ENCODE data around the gene POLR2H.

DNA sequence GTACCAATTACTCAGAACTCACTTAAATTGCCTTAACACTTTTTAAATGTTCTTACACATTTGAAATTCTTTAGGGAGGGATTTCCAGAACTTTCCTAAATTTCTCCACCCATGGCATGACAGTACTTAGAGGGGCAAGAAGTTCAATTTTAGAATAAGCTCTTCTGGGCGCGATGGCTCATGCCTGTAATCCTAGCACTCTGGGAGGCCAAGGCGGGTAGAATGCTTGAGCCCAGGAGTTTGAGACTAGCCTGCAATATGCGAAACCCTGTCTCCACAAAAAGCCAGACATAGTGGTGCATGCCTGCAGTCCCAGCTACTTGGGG is 13.5 kb upstream of the POLR2H start:
- TF ChIP-seq, protein P1, sequence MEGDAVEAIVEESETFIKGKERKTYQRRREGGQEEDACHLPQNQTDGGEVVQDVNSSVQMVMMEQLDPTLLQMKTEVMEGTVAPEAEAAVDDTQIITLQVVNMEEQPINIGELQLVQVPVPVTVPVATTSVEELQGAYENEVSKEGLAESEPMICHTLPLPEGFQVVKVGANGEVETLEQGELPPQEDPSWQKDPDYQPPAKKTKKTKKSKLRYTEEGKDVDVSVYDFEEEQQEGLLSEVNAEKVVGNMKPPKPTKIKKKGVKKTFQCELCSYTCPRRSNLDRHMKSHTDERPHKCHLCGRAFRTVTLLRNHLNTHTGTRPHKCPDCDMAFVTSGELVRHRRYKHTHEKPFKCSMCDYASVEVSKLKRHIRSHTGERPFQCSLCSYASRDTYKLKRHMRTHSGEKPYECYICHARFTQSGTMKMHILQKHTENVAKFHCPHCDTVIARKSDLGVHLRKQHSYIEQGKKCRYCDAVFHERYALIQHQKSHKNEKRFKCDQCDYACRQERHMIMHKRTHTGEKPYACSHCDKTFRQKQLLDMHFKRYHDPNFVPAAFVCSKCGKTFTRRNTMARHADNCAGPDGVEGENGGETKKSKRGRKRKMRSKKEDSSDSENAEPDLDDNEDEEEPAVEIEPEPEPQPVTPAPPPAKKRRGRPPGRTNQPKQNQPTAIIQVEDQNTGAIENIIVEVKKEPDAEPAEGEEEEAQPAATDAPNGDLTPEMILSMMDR (conservative IDR thresholded peaks at IDR 0.05), result no peak
- TF ChIP-seq EZH2 (IDR thresholded peaks at IDR 0.05; ENCODE audit: low read depth), result no peak

Measured in PC-9 (cell line).